HG02610 (cell line): ENCODE measurements around the gene MPPED2.

Experiments used
- ATAC-seq: cut with Tn5 transposase; IDR thresholded peaks from one replicate; pipeline ENCODE4 v1.9.1; 2021; ENCODE audit warnings: mild to moderate bottlenecking, moderate library complexity; ENCODE audit not compliant: unreplicated experiment

Gene MPPED2

GRCh38 chr11:30488304-30488998 is 97.7 kb downstream of the MPPED2 start:
- no peak for ATAC-seq

GRCh38 chr11:30487200-30487898 is 98.8 kb downstream of the MPPED2 start:
- ATAC-seq: no peak

DNA sequence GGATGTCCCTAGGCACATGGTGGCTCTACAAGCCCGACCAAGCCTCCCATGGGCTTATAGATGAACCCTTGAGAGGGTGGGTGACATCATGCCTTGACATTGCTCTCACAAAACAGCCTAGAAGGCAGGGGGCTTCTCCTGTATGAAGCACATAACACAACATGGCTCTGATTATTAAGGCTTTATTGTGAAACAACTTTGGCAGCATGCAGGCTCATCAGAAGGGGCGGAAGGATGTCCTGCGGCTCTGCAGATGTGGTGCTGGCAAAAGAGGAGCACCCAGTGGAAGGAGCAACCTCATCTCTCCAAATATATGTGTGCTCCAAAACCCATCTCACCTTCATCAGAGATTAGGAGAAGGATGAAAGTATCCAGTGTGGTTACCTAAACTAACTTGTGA is 100.4 kb downstream of the MPPED2 start:
- ATAC-seq: no peak

DNA sequence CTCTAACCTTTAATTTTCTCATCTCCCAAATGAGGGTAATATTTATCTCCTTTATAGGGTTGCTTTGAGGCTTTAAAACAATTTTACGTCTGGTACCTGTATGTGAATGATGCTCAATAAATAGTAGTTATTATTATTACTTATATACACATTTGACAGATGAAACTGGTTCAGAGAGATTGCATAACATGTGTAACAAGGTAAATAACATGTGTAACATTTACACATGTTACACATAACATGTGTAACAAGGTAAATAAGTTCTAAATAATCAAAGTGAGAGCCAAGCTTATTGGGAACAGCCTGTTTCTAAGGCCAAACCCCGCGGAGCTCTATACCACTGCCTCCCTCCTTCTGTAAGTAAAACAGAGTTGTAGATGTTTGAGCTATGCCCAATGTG is 100.9 kb downstream of the MPPED2 start:
- ATAC-seq: no peak

DNA sequence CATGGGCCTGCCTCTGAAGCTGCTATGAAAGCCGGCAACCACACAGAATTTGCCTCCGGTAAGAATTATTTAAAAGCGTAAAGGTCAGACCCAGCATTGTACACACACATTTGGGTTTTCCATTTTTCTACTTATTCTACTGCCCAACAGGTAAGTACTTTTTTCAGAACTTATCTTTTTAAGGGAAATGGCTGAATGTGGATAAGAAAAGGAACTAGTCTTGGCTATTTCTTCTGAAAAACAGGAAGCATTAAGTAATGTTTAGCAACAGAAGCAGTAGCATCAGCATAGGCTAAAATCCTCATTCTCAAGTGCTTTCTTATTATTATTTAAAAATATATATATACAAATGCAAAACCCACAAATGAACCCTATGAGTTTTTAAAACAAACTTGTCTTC is 103.1 kb downstream of the MPPED2 start:
- no peak for ATAC-seq

DNA sequence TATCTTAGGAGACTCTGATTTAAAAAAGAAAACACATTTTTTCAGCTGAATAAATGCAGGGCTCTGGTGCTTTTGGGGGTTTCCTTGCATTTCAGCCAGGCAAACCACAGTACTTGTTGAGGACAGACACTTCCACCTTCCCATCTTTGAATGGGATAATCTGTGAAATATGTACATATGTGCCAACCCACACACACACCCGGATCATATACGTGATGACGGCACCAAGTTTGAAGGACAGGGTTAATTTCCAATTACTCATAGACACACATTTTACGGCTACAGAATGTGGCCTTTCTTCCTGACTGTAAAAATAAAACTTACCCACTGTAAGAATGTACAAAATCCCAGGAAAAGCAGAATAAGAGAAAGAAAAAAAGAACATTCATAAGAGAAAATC is 104.4 kb downstream of the MPPED2 start:
- no peak for ATAC-seq

DNA sequence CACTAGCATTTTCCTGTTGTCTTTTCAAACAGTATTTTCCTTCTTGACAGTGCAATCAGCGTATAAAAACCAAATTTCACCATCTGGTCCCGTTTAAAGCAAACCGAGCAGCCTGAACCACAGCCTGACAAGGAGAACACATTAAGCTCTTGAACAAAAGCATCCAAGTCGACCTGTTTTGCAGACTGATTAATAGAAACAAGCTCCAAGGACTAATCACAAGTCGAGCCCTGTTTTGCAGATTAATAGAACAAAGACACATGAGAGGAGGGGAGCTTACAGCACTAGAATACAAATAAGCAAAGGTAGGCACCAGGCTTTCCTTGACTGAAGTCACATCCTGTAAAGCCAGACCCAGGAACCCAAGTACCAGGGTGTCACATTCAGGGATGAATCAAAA is 104.8 kb downstream of the MPPED2 start:
- ATAC-seq: no peak

DNA sequence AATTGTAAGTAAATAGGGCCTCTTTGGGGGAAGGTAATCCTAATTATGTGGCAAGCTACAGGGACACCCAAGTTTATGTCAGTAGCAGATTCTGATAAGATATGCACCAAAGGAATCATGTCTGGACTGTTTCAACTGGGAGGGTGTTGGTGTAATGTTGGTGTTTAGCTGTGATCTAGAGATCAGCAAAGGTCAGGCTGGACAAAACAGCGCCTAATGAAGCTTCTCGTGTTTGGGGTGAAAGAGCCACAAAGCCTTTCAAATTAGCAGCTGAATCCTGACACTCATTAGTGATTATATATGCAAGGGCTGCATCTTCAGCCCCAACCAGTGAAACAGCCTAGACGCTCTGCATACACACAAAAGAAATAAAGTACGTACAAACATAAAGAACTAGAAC is 106.3 kb downstream of the MPPED2 start:
- no peak for ATAC-seq

- ATAC-seq: no peak
Measured at GRCh38 chr11:30478923-30479322, 107.2 kb downstream of the MPPED2 start.

GRCh38 chr11:30477061-30477460 is 109.1 kb downstream of the MPPED2 start:
- ATAC-seq: no peak

DNA sequence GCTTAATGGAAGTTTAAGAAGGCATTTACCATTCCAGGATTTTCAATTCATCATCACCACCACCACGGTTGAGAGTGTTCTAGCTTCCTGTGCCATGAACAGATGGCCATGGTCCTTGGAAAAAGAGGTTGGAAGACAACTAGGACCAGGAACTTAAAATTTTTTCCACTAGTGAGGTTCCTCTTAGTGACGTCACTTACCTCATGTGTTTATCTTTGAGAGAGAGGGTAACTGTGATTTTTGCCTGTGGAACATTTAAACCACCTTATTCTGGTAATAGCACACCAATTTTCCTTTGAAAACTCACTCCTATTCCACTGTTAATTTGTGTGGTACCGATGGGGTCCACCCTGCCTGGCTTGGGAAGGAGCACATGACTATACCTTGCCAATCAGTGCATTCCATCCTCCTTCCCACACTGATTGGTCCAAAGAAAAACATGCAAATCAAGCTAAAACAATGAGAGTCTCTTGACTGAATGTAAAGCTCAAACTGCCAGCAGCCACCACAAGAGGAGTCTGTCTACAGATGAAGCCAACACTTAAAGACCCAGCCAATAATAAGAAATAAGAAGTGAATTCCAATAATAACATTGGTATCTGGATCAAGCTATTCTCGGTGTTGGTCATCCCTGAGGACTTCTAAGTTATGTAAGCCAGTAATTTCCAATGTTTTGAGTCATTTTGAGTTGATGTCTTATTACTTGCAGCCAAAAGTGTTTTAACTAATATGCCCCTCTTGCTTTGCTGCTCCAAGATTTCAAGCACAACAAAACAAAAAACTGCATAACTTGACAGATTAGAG is 111.8 kb downstream of the MPPED2 start:
- no peak for ATAC-seq

DNA sequence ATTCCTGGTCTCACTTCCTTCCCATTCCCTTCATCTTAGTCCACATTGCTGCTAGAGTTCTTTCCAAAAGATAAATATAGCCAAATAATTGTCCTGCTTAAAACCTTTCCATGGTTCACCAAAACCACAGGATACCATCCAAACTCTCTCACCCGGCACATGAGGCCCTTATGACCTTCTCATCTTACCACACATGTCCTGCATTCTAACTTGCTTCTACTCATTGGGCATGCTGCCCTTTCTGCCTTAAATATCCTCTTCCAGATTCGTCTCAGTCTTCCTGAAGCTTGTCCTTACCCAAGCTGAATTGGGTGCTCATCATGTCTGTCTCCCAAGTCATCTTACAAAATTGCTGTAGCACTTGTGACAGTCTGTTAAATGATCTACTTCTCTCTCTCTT is 114.9 kb downstream of the MPPED2 start:
- no peak for ATAC-seq

DNA sequence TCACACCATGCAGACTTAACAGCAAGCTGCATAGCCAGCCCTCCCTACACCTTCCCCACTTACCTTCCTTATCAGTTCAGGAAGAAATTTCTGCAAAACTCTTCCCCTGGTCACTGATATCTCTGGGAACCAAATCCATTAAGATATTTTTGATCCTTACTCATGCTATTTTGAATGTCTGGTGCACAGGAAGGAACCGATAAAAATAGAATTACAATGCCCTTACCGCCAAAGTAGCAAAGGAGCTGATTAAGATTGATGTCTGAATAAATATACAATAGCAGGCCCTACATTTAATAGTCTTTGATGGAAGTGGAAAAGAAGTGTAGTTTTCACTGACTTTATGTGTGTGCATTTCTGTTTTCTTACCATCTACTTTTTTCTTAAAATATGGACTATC is 117.3 kb downstream of the MPPED2 start:
- no peak for ATAC-seq

DNA sequence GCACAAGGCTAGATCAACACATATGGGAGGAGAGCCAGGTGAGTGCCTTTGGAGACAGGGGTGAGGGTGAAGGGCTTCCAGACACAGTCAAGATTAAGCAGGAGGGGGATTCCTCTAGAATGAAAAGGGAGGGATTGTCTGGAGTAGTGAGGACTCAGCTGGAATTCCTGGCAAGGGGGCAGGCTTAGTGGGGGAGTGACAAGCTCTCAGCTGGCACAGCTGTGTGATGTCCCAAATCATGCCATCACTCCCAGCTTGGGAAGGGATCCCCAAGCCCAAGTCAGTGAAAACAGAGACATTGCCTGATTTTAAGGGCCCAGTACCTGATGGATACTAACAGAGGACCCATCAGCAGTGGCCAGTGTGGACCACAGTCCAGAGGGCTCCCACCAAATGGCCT is 119.0 kb downstream of the MPPED2 start:
- no peak for ATAC-seq

DNA sequence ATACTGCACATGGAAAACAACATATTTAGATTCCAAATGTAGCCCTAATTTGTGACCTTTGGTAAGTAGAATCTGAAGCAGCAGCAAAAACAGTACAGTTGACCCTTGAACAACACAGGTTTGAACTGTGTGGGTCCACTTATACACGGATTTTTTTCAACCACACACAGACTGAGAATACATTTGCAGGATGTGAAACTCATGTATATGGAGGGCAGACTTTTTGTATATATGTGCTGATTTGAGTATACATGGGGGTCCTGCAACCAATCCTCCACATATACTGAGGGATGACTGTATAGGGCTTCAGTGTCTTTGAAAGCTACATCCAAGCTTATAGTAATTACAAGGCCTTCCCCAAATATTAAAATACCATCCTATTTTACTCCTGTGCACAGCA is 120.5 kb downstream of the MPPED2 start:
- ATAC-seq: no peak

GRCh38 chr11:30465192-30465591 is 121.0 kb downstream of the MPPED2 start:
- no peak for ATAC-seq

DNA sequence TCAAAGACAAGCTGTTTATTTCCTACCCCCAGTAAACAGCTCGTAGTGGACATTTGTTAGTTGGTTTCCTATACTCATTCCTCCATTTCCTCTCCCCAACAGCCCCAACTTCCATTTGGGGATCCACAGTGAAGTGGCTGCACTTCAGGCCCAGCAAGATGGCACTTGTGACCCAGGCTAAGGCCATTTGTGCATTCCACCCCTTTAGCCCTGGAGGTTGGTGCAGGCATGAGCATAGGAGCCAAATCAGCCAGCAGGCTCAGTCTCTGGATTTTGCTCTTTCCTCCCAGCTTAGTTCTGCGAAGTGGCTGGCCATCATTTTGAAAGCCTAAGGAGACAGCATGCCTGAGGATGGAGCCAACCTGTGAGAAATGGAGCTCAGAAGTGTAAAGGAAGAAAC is 122.9 kb downstream of the MPPED2 start:
- ATAC-seq: no peak

DNA sequence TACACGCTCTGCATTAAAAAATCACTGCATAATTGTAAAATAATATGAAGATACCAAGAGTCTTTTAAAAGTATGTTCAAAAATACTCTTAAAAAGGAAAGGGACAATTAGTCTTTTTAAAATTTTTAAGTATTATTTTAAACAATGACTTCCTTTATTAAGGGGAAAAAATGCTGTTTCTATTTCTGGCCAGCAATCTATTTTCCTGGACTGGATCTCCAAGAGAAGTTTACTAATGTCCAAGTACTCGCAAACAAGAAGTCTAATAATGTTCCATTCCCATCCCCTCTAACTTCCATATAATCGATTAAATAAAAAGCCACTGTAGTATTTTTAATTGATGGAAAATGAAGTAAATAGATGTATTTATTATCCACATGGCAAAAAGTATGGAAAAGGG is 123.7 kb downstream of the MPPED2 start:
- ATAC-seq: no peak

- ATAC-seq: no peak
Measured at GRCh38 chr11:30459821-30460220, 126.3 kb downstream of the MPPED2 start.

DNA sequence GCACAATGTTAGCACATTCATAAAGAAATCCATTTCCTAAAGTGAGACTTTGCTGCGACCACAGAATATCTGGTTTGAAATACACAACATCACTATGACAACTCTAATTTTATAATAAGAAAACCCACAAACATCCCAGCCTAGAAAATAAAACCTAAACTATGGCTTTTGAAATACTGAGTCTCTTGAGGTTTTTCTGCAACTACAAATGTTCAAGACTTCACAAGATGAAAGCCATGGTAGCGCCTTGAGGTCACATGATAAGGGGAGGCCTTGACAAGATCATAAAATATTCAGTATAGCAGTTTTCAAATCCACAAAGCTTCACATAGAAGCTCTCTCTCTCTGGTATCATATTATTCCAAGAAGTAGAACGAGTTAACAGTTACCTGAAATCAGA is 126.8 kb downstream of the MPPED2 start:
- ATAC-seq: no peak

- ATAC-seq: no peak
Measured at GRCh38 chr11:30458541-30458940, 127.6 kb downstream of the MPPED2 start.

DNA sequence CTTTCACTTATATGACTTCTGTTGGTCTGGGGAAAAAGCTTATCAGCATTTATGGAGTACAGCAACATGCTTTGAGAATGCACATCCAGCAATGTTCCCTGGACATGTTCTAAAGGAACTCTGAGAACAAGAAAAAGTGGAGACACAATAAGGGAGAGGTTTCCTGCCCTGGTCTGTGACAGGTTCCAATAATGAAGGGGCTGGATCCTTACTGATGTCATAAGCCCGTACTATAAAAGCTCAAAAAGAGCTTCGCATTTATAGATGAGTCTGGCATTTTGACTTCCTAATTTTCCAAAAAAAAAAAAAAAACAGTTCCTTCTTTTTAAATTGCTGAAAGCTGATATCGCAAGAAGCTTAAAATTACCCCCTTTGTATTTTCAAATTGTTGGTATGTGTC is 129.1 kb downstream of the MPPED2 start:
- ATAC-seq: no peak
